Activated CD8-positive, alpha-beta T cell treated with anti-CD3 and anti-CD28 coated beads for 36 hours (primary cell): ENCODE data around the gene KRTAP5-6. TPM values are rescaled to one million over a fixed set of nuclear protein-coding genes. Genes with fewer than 3 reads are reported as not detected.

ENCODE experiments used
- ATAC-seq: fragments of 200-7000 bp; cut with Tn5 transposase; one replicate; pipeline ENCODE4 v1.10.0; 2021; ENCODE audit warnings: mild to moderate bottlenecking, moderate library complexity
- CTCF ChIA-PET: fragments of 350-600 bp; sonication (Branson Sonifier 250); formaldehyde crosslinking; loops from one replicate; lab custom pipeline; 2021; ENCODE audit warnings: antibody characterized with exemption; lab: Charles Lee
- POLR2A ChIA-PET: fragments of 350-600 bp; sonication (Branson Sonifier 250); formaldehyde crosslinking; loops from one replicate; lab custom pipeline; 2021; ENCODE audit warnings: antibody characterized with exemption; lab: Charles Lee
- DNase-seq: peaks from one replicate; pipeline ENCODE4 v3.0.0-alpha.2; 2020
- H3K27ac Mint-ChIP-seq: one replicate; pipeline ENCODE4 v1.8.0; 2021; ENCODE audit warnings: mild to moderate bottlenecking, mixed read lengths
- H3K27me3 Mint-ChIP-seq: one replicate; pipeline ENCODE4 v1.8.0; 2021; ENCODE audit warnings: mixed read lengths
- H3K36me3 Mint-ChIP-seq: one replicate; pipeline ENCODE4 v1.8.0; 2021; ENCODE audit warnings: low read depth, mixed read lengths
- H3K4me1 Mint-ChIP-seq: one replicate; pipeline ENCODE4 v1.8.0; 2021; ENCODE audit warnings: low read depth, mixed read lengths
- H3K4me3 Mint-ChIP-seq: one replicate; pipeline ENCODE4 v1.8.0; 2021; ENCODE audit warnings: mild to moderate bottlenecking, moderate library complexity, mixed read lengths
- H3K9me3 Mint-ChIP-seq: one replicate; pipeline ENCODE4 v1.8.0; 2021; ENCODE audit warnings: mixed read lengths
- CTCF ChIP-seq: fragments of 200-600 bp; IDR thresholded peaks from one replicate; pipeline ENCODE4 v1.8.0; 2022; ENCODE audit warnings: antibody characterized with exemption, mild to moderate bottlenecking
- intact Hi-C: fragments of 100-400 bp; cut with micrococcal nuclease; formaldehyde crosslinking; loops from one replicate; pipeline ENCODE4 v1.10.0; 2022
- total RNA-seq, 2 experiments: library from RNA; stranded (reverse); gene quantifications; one replicate each; pipeline ENCODE4 v1.2.3, GENCODE V29; 2021

The KRTAP5-6 gene
- total RNA-seq, 2 experiments from 2014 or later = not detected

- intact Hi-C loops = no loop called here
- ATAC-seq (no peak), DNase-seq (no peak)
- TF ChIP-seq CTCF = no peak
- ChIA-PET POLR2A (interaction anchor here (0.5 to 0.9 kb wide), 2 partner anchors 21 to 63 kb away, joined by 3 read pairs; no protein-coding TSS in a partner anchor), CTCF (no interaction called here)
- H3K36me3 Mint-ChIP-seq = no peaks in the 10 kb centered on the region
- peaks cover 57% of the 10 kb centered on the region for H3K4me1 Mint-ChIP-seq
- peaks cover 8% of the 10 kb centered on the region for H3K27me3 Mint-ChIP-seq
- H3K27ac Mint-ChIP-seq = peak overlapping the region; percentile 1
- H3K9me3 Mint-ChIP-seq = peaks cover 5% of the 10 kb centered on the region
- no peak overlapping the region for H3K4me3 Mint-ChIP-seq
Measured at GRCh38 chr11:1730059-1730629, 33.1 kb downstream of the KRTAP5-6 start.

GRCh38 chr11:1731451-1732059 lies 34.6 kb downstream of the KRTAP5-6 start:
- ChIA-PET CTCF (no interaction called here), POLR2A (no interaction called here)
- ATAC-seq (no peak), DNase-seq (no peak)
- Mint-ChIP-seq H3K27me3 (peaks cover 8% of the 10 kb centered on the region), H3K36me3 (peaks cover 5% of the 10 kb centered on the region), H3K27ac (no peak overlapping the region), H3K4me1 (peaks cover 54% of the 10 kb centered on the region), H3K4me3 (no peak overlapping the region), H3K9me3 (peaks cover 15% of the 10 kb centered on the region)
- intact Hi-C loops = no loop called here
- TF ChIP-seq CTCF = no peak

GRCh38 chr11:1732418-1733008 lies 35.5 kb downstream of the KRTAP5-6 start:
- CTCF ChIA-PET = interaction anchor here (1.5 to 1.8 kb wide), 2 partner anchors 38 to 80 kb away, joined by 4 to 5 read pairs; no protein-coding TSS in a partner anchor

GRCh38 chr11:1733009-1733715 lies 36.2 kb downstream of the KRTAP5-6 start:
- Mint-ChIP-seq H3K27me3 (peaks cover 8% of the 10 kb centered on the region), H3K9me3 (peaks cover 20% of the 10 kb centered on the region), H3K36me3 (peaks cover 5% of the 10 kb centered on the region), H3K27ac (no peak overlapping the region), H3K4me3 (no peak overlapping the region), H3K4me1 (peaks cover 39% of the 10 kb centered on the region)
- no peak for DNase-seq
- ChIA-PET POLR2A (interaction anchor here (0.7 kb wide), 1 partner anchor 18 kb away, joined by 3 read pairs; no protein-coding TSS in a partner anchor), CTCF (interaction anchor here (1.3 to 1.8 kb wide), 3 partner anchors 39 to 100 kb away, joined by 4 to 5 read pairs (median 5); no protein-coding TSS in a partner anchor)
- intact Hi-C loops = no loop called here
- no peak for ATAC-seq
- no peak for TF ChIP-seq CTCF

More at GRCh38 chr11:1732418-1733008, 35.5 kb downstream of the KRTAP5-6 start:
- no peak for TF ChIP-seq CTCF
- no peak for ATAC-seq
- POLR2A ChIA-PET = no interaction called here
- no peak for DNase-seq
- no peak overlapping the region for H3K4me3 Mint-ChIP-seq
- H3K27me3 Mint-ChIP-seq = peaks cover 8% of the 10 kb centered on the region
- H3K9me3 Mint-ChIP-seq = peaks cover 19% of the 10 kb centered on the region
- H3K27ac Mint-ChIP-seq = no peak overlapping the region
- intact Hi-C loops = no loop called here
- peaks cover 5% of the 10 kb centered on the region for H3K36me3 Mint-ChIP-seq
- peaks cover 46% of the 10 kb centered on the region for H3K4me1 Mint-ChIP-seq
